Endothelial cell of umbilical vein (primary cell): Measurements from ENCODE around the gene NRDC. TPM values are rescaled to one million over a fixed set of nuclear protein-coding genes. Genes with fewer than 3 reads are reported as not detected.

Source experiments
- BruUV-seq: library from RNA; stranded (reverse); fragments of 400-500 nt; replicated peaks from 2 replicates; lab custom pipeline; 2021; lab: Mats Ljungman, UMichigan
- CTCF ChIA-PET: fragments of 300-600, 350-600 bp; sonication (Branson Sonifier 250); formaldehyde crosslinking; loops from one replicate; lab custom pipeline; 2021; ENCODE audit warnings: antibody characterized with exemption, inconsistent platforms; lab: Charles Lee
- POLR2A ChIA-PET: fragments of 300-600, 350-600 bp; sonication (Branson Sonifier 250); formaldehyde crosslinking; loops from one replicate; lab custom pipeline; 2021; ENCODE audit warnings: antibody characterized with exemption, inconsistent platforms; lab: Charles Lee
- DNase-seq: peaks from one replicate; pipeline ENCODE4 v3.0.0-alpha.2; 2011; ENCODE audit warnings: low read depth, low spot score
- FAIRE-seq: peaks from 2 replicates; lab custom pipeline; 2011; peaks lifted over from hg19 to GRCh38; lab: Jason Lieb, UNC
- H2AFZ ChIP-seq: 2 replicates; pipeline ENCODE4 v1.6.0; 2012; ENCODE audit warnings: low read depth, low read length, control low read depth, inconsistent platforms
- H3K27ac ChIP-seq: 2 replicates; pipeline ENCODE4 v1.5.1; 2011; ENCODE audit warnings: low read depth, mild to moderate bottlenecking, control low read depth, low read length, moderate library complexity; ENCODE audit not compliant: insufficient read depth
- H3K27me3 ChIP-seq, 2 experiments: 2 replicates each; pipeline versions ENCODE4 v1.6.0 to v1.6.1; 2011; ENCODE audit warnings: low read length in 2 of 2, mixed read lengths in 1 of 2; ENCODE audit not compliant: control insufficient read depth in 2 of 2, insufficient read depth in 2 of 2
- H3K36me3 ChIP-seq, 2 experiments: 2 replicates in 1 of 2; 3 replicates in 1 of 2; pipeline ENCODE4 v1.5.1; 2011; ENCODE audit warnings: low read length in 2 of 2, mild to moderate bottlenecking in 1 of 2, moderate library complexity in 1 of 2; ENCODE audit not compliant: control insufficient read depth in 2 of 2, insufficient read depth in 2 of 2; ENCODE audit errors: extremely low read depth in 1 of 2
- H3K4me1 ChIP-seq: 3 replicates; pipeline ENCODE4 v1.5.1; 2011; ENCODE audit warnings: mild to moderate bottlenecking, low read length; ENCODE audit not compliant: control insufficient read depth, insufficient read depth; ENCODE audit errors: extremely low read depth
- H3K4me2 ChIP-seq: 2 replicates; pipeline ENCODE4 v1.6.1; 2011; ENCODE audit warnings: low read length, control low read depth, mixed read lengths; ENCODE audit not compliant: insufficient read depth
- H3K4me3 ChIP-seq, 3 experiments: fragments of 200-600 bp in 1 of 3; sonication (generic), shearing (Covaris generic) in 1 of 3; replicated peaks in 1 of 3; 2 replicates each; pipeline ENCODE4 v1.5.1; 2011 to 2016; ENCODE audit warnings: control low read depth in 3 of 3, low read length in 3 of 3, mild to moderate bottlenecking in 2 of 3, inconsistent platforms in 1 of 3, low read depth in 1 of 3, moderate library complexity in 1 of 3; ENCODE audit not compliant: insufficient read depth in 1 of 3
- H3K79me2 ChIP-seq: 2 replicates; pipeline ENCODE4 v1.6.0; 2012; ENCODE audit warnings: low read length, inconsistent platforms; ENCODE audit not compliant: control insufficient read depth, insufficient read depth
- H3K9ac ChIP-seq: replicated peaks from 2 replicates; pipeline ENCODE3; 2011; ENCODE audit warnings: low read length, control low read depth; ENCODE audit not compliant: insufficient read depth; ENCODE audit errors: extremely low read depth
- H3K9me1 ChIP-seq: replicated peaks from 3 replicates; pipeline ENCODE4 v1.6.0; 2011; ENCODE audit warnings: mild to moderate bottlenecking, low read length; ENCODE audit not compliant: control insufficient read depth, insufficient read depth; ENCODE audit errors: extremely low read depth
- H3K9me3 ChIP-seq: replicated peaks from 2 replicates; pipeline ENCODE4 v1.5.1; 2012; ENCODE audit warnings: low read length, inconsistent platforms; ENCODE audit not compliant: control insufficient read depth, insufficient read depth
- H4K20me1 ChIP-seq: replicated peaks from 2 replicates; pipeline ENCODE3; 2011; ENCODE audit warnings: mild to moderate bottlenecking, low read length; ENCODE audit not compliant: control insufficient read depth, insufficient read depth; ENCODE audit errors: extremely low read depth
- CTCF ChIP-seq, 2 donors: IDR thresholded peaks; 1 replicate in 1 of 2; 2 replicates in 1 of 2; pipeline ENCODE4 v1.5.1; 2011; ENCODE audit warnings: low read length in 2 of 2, mild to moderate bottlenecking in 2 of 2, moderate library complexity in 2 of 2, control low read depth in 1 of 2, inconsistent platforms in 1 of 2, low read depth in 1 of 2; ENCODE audit not compliant: insufficient read depth in 1 of 2; ENCODE audit errors: extremely low read depth in 1 of 2
- EZH2 ChIP-seq: IDR thresholded peaks from 2 replicates; pipeline ENCODE4 v1.6.1; 2012; ENCODE audit warnings: borderline replicate concordance, low read depth, mild to moderate bottlenecking, moderate library complexity, low read length, inconsistent platforms; ENCODE audit not compliant: severe bottlenecking
- FOS ChIP-seq: IDR thresholded peaks from 2 replicates; pipeline ENCODE4 v1.6.1; 2011; ENCODE audit warnings: mild to moderate bottlenecking, low read length, moderate library complexity, borderline replicate concordance; ENCODE audit not compliant: insufficient read depth
- GATA2 ChIP-seq: IDR thresholded peaks from 2 replicates; pipeline ENCODE4 v1.7.0; 2011; ENCODE audit warnings: low read depth, mild to moderate bottlenecking, moderate library complexity, mixed read lengths, low read length; ENCODE audit not compliant: insufficient read length, insufficient read depth
- JUN ChIP-seq: IDR thresholded peaks from 2 replicates; pipeline ENCODE4 v1.6.1; 2011; ENCODE audit warnings: borderline replicate concordance, low read depth; ENCODE audit not compliant: insufficient read length, insufficient read depth
- MYC ChIP-seq: IDR thresholded peaks from one replicate; pipeline ENCODE4 v1.6.1; 2011; ENCODE audit warnings: mild to moderate bottlenecking, low read depth, low read length
- POLR2A ChIP-seq: IDR thresholded peaks from 2 replicates; pipeline ENCODE4 v1.6.1; 2012; ENCODE audit warnings: low read depth, mild to moderate bottlenecking, control low read depth, low read length
- POLR2AphosphoS5 ChIP-seq: IDR thresholded peaks from 2 replicates; pipeline ENCODE4 v1.6.1; 2012; ENCODE audit warnings: low read depth, mild to moderate bottlenecking, control low read depth, low read length, moderate library complexity; ENCODE audit not compliant: insufficient read depth
- dilution Hi-C: fragments of 300-500 bp; cut with MboI; formaldehyde crosslinking; loops from one replicate; pipeline ENCODE4 v1.15.0; 2019; ENCODE audit warnings: low sequenced_read_pairs; ENCODE audit not compliant: extremely low pct_ligation_motif_present
- intact Hi-C: fragments of 100-400 bp; cut with micrococcal nuclease; formaldehyde crosslinking; loops from one replicate; pipeline ENCODE4 v1.10.0; 2022
- polyA plus RNA-seq, 4 experiments: library from polyadenylated mRNA; depleted of rRNA in 3 of 4; stranded (reverse) in 3 of 4; unstranded in 1 of 4; fragments of >200 nt; gene quantifications; 2 replicates each; pipeline versions ENCODE4 v1.2.1 to v1.2.3, GENCODE V29; 2011 to 2012; ENCODE audit warnings: missing spikeins in 1 of 4
- total RNA-seq: library from RNA; stranded (reverse); gene quantifications from 2 replicates; pipeline ENCODE4 v1.2.3, GENCODE V29; 2021
- TF ChIP-seq, protein P1 (sequence below): IDR thresholded peaks from 2 replicates; pipeline ENCODE4 v1.6.1; 2011; ENCODE audit not compliant: insufficient read depth, insufficient read length

Gene NRDC
- total and polyA plus RNA-seq, 2 donors (not counting 3 experiments of a cell fraction or from before 2014, with no cell fraction given), result 41.8 to 146 TPM

DNA sequence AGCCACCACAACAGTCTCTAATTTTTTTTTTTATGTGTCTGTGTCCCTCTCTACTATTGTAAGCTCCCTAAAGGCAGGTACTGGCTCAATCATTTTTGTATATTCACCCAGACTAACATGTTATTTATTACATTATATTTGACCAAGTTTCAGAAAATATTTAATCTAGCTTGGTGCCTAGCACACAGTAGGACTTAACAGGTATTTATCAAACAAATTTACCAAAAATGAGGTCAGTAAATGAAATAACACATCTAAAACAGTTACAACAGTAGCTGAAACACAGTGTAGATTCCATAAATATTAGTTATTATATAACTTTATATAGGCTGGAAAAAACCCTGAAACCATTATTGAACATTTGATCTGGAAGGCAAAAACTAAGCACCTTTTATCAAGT lies 2.7 kb downstream of the NRDC start:
- POLR2A ChIA-PET, result no interaction called here
- Histone ChIP-seq H3K4me2 (peak overlapping the region; percentile 81), H3K9me3 (no peaks in the 10 kb centered on the region), H2AFZ (no peak overlapping the region), H3K4me1 (peaks cover 24% of the 10 kb centered on the region), H3K36me3 (no peaks in the 10 kb centered on the region), H3K4me3 (no peak overlapping the region), H3K9me1 (no peaks in the 10 kb centered on the region), H3K79me2 (peaks cover 70% of the 10 kb centered on the region), H4K20me1 (peaks cover 3% of the 10 kb centered on the region), H3K27me3 (no peaks in the 10 kb centered on the region), H3K27ac (no peak overlapping the region), H3K9ac (no peak overlapping the region)
- intact Hi-C loops (loop anchor here (5.0 kb wide), 1 partner anchor 491 kb away; the partner anchor contains the start of gene CC2D1B), dilution Hi-C loops (no loop called here)
- DNase-seq, result no peak
- no peak for FAIRE-seq
- no TSS peak for BruUV-seq
- TF ChIP-seq POLR2AphosphoS5 (no peak), POLR2A (no peak), MYC (no peak), JUN (no peak), EZH2 (no peak), GATA2 (no peak), FOS (no peak), CTCF (IDR thresholded peaks at IDR 0.05; ENCODE audit: extremely low read depth in 1 of 2, insufficient read depth in 1 of 2, low read depth in 1 of 2, low read length in 2 of 2) (no peak)
- TF ChIP-seq, protein P1, sequence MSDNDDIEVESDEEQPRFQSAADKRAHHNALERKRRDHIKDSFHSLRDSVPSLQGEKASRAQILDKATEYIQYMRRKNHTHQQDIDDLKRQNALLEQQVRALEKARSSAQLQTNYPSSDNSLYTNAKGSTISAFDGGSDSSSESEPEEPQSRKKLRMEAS, result no peak
- CTCF ChIA-PET, result interaction anchor here (1.4 kb wide), 1 partner anchor 8 kb away, joined by 4 read pairs; no protein-coding TSS in a partner anchor
